B cell (primary cell): ENCODE data around the gene KIAA1328.

Experiments
- CTCF ChIP-seq: fragments of 200-600 bp; IDR thresholded peaks from one replicate; pipeline ENCODE4 v1.8.0; 2022; ENCODE audit warnings: antibody characterized with exemption, mild to moderate bottlenecking
- EZH2 ChIP-seq: IDR thresholded peaks from 2 replicates; pipeline ENCODE4 v1.6.1; 2012; ENCODE audit warnings: borderline replicate concordance, low read depth, mild to moderate bottlenecking, moderate library complexity, low read length; ENCODE audit not compliant: insufficient read depth, poor library complexity, severe bottlenecking

DNA sequence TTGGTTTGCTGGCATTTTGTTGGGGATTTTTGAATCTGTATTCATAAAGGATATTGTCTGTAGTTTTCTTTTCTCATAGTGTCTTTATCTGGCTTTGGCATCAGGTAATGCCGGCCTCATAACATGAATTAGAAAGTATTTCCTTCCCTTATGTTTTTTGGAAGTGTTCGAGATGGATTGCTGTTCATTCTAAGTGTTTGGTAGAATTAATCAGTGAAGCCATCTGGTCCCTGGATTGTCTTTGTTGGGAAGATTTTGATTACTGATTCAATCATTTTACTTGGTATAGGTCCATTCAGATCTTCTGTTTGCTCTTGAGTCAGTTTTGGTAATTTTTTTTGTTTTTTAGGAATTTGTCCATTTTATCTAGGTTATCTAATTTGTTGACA lies 22.3 kb downstream of the KIAA1328 start:
- no peak for TF ChIP-seq CTCF
- TF ChIP-seq EZH2 = no peak
